ENCODE results near the gene ROCK2.

DNA sequence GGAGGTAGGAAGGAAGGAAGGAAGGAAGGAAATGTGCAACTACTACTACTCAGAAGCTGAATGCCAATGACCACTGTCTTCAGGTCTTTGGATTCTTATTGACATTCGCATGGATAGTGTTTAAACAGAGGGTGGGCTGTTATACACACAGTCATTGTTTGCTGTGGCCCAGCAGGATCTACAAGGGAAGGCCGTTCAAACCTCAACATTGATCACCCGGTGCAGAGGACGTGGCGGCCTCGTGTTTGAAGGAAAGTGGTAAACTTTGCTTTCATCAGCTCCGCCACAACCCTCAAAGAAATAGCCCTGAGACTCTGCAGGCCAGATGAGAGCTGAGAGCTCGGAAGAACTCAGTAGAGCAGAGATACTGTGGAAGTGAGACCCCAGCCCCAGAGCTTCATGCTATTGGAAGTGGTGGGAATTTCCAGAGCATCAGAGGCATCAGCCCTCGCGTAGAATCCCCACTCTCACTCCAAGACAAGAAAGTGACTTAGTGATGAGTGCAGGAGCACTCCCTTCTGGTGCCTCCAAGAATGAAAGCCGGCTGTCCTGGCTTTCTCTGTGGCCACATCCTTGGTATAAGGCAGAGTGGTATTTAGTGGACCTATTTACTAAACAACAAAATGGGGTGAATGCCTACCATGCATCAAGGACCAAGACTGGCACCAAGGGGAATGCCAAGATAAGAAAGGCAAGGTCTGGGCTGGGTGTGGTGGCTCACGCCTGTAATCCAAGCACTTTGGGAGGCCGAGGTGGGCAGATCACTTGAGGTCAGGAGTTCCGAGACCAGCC, 10.1 kb upstream of the ROCK2 start:
- TF ChIP-seq CTCF (IDR thresholded peaks at IDR 0.05; ENCODE audit: insufficient read depth, low read depth, low read length), result no peak
- TF ChIP-seq EZH2 (IDR thresholded peaks at IDR 0.05; ENCODE audit: insufficient read depth, low read length), result no peak
